Testis (tissue), 2 donors: ENCODE results near the gene ADAMTSL5.

Source experiments
- POLR2A ChIP-seq: fragments of 450-650 bp; IDR thresholded peaks from one replicate; pipeline ENCODE4 v1.6.1; 2017; ENCODE audit warnings: antibody characterized with exemption, mild to moderate bottlenecking, moderate library complexity
- TF ChIP-seq, protein P1 (sequence below), 3 experiments: fragments of 450-650 bp in 2 of 3; fragments of 200-600 bp in 1 of 3; sonication (generic) in 1 of 3; IDR thresholded peaks; one replicate each; pipeline ENCODE4 v1.5.1; 2016 to 2019; ENCODE audit warnings: antibody characterized with exemption in 3 of 3, mild to moderate bottlenecking in 2 of 3, moderate library complexity in 1 of 3

DNA sequence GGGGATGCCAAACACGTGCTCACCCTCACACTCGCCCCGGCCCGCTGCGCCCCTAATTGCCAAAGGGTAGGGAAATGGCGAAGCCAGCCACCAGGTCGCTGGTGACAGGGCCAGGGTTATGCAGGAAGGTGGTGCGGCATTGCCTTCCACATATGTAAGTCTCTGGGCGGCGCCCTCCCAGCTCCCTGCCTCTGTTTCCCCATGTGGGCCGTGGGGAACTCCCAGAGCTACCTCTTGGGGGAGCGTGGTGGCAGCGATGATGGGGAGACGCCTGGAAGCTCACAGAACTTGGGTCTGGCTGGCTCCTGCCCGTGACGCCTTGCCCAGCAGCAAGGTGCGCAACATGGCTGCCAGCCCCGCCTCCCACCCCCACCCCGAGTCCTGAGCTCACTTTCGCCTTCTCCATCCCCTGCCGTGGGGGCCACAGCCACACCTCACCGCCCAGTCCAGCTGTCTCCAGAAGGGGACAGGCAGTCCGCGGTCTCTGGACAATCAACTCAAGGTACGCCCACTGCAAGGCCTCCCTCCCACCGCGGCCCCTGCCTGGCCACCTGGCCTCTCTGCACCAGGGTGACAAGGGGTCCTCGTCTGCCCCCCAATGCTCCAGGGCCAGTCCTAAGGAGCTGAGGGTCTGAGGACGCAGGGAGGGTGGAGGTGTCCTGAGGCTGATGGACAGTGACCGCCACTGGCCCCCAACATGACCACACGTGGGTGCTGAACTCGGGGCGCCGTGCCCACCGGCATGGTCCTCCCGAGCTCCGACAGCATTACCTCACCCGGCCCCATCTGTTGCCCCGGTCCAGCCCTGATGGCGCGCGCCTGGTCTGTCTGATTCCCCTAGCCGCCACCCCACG lies 40.4 kb downstream of the ADAMTSL5 start:
- TF ChIP-seq, protein P1, sequence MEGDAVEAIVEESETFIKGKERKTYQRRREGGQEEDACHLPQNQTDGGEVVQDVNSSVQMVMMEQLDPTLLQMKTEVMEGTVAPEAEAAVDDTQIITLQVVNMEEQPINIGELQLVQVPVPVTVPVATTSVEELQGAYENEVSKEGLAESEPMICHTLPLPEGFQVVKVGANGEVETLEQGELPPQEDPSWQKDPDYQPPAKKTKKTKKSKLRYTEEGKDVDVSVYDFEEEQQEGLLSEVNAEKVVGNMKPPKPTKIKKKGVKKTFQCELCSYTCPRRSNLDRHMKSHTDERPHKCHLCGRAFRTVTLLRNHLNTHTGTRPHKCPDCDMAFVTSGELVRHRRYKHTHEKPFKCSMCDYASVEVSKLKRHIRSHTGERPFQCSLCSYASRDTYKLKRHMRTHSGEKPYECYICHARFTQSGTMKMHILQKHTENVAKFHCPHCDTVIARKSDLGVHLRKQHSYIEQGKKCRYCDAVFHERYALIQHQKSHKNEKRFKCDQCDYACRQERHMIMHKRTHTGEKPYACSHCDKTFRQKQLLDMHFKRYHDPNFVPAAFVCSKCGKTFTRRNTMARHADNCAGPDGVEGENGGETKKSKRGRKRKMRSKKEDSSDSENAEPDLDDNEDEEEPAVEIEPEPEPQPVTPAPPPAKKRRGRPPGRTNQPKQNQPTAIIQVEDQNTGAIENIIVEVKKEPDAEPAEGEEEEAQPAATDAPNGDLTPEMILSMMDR (IDR thresholded peaks at IDR 0.05): no peak
- TF ChIP-seq POLR2A: no peak
